Inflammatory macrophage treated with lipopolysaccharide for 1 hour (primary cell): ENCODE data around the gene CCDC187.
A peak's percentile ranks its signal among the peaks of the same experiment; 100 is the strongest.
"Not testable (repeated sequence)": the region's sequence is repeated elsewhere in the genome, so short reads cannot be mapped to it uniquely, and the experiment has no call there.

Experiments used
- DNase-seq, 2 donors: peaks; one replicate each; pipeline ENCODE4 v3.0.0-alpha.2; 2020 to 2022

The CCDC187 gene

DNA sequence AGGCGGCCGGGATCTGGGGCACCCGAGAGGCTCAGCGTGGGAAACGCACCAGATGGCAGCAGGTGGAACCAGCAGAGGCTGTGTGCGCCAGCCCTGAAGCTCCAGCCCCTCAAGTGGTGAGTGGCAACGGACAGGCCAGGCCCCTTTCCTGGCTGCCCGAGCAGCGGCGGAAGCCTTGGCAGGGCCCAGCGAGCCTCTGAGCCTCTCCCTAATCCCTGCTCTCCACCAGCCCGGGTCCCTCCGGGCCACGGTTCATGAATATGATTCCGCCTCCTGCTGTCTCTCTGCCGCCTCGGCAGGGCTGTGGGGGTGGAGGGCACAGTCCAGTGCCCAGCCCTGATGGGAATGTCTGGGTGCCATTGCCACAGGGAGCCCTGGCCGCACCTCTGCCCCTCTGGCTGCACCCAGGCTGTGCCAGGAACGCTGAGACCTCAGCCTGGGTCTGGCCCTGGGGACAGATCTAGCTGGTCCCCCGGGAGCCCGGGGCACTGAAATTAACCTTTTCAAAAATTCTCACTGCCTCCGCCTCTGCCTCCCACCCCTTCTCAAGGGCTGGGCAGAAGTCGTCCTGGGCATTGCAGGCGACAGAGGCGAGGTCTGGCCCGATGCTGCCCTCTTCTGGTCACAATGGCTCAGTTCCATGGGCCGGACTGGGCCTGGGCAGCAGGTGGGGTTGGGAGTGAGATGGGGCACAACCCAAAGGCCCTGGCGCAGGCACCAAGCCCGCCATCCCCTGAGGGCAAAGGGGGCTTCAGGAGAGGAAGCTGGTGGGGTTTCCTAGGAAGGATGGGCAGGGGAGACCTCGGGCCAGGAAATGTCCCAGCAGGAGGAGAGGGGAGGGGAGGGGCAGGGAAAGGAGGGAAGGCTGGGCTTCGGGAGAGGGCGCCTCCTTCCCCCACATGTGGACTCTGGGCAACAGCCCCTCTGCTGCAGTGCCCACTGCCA is 20.3 kb downstream of the CCDC187 start:
- peak; percentile 44 to 82 for DNase-seq

DNA sequence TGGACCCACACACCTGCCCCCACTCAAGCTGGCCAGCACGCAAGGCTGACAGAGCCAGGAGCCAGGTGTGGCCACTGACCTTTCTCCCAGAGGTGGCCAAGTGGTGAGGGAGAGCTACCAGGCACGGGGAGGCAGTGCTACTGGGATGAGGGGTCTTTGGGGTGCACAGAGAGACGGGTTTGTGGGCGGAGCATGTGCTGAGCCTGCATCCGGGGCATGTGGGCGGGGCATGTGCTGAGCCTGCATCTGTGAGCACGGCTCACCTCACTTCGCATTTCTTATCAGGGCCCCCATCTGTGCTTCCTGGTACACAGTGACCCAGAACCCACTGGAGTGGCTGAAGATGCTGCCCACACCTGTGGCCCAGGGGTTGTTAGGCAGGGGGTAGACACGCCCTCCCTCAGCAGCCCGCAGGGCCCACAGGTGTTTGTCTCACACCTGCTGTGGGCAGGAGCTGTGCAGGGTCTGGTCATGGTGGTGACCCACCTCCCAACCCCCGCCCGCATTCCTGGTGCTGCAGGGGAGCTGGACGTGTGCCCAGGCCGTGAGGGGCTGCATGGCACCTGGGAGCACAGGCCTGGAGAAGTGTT is 21.5 kb downstream of the CCDC187 start:
- DNase-seq: no peak

GRCh38 chr9:136281421-136282271 is 22.2 kb downstream of the CCDC187 start:
- no peak for DNase-seq

DNA sequence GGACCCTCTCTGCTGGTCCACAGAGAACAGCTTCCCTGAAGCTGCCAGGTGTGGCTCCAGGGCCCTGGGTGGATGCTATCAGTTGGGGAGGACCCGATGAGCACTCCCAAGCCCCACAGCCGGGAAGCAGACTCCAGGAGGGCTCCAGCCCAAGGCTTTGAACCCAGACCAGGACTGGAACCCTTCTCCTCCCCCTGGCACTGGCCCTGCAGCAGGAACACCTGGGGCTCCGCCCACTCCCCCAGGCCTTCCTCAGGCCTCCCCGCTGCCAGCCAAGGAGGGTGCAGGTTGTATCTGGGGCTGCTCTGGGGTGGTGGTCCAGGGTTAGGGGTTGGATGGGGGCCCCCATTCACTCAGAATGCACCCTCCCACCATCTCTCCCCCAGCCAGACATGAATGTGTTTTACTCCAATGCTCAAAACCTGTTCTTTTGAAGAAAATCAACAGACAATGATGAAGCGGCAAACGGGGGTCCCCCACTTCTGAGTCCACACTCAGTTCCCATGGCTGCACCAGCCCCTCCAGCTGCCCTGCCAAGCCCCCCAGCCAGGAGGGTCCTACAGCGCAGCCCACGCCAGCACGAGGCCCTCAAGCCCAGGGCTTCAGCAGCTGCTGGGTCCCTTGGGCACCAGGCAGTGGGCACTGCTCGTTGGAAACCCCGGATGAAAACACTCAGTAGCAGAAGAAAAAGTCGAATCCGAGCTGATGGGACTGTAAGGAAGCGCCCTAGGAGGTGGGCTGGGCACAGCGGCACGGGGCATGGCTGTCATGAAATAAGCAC is 23.2 kb downstream of the CCDC187 start:
- DNase-seq: no peak

GRCh38 chr9:136279471-136279870 is 24.4 kb downstream of the CCDC187 start:
- no peak for DNase-seq

DNA sequence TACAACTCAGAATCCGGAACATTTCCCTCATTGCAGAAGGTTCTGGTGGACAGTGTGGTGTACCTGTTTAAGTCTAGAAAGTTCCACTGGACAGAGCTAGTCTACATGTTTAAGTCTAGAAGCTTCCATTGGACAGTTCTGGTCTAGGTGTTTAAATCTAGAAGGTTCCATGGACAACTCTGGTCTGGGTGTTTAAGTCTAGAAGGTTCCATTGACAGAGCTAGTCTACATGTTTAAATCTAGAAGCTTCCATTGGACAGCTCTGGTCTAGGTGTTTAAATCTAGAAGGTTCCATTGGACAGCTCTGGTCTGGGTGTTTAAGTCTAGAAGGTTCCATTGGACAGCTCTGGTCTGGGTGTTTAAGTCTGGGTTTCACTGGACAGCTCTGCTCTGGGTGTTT is 25.0 kb downstream of the CCDC187 start:
- no peak for DNase-seq

GRCh38 chr9:136278221-136278620 is 25.7 kb downstream of the CCDC187 start:
- no peak for DNase-seq

GRCh38 chr9:136277746-136278145 is 26.1 kb downstream of the CCDC187 start:
- no peak for DNase-seq

DNA sequence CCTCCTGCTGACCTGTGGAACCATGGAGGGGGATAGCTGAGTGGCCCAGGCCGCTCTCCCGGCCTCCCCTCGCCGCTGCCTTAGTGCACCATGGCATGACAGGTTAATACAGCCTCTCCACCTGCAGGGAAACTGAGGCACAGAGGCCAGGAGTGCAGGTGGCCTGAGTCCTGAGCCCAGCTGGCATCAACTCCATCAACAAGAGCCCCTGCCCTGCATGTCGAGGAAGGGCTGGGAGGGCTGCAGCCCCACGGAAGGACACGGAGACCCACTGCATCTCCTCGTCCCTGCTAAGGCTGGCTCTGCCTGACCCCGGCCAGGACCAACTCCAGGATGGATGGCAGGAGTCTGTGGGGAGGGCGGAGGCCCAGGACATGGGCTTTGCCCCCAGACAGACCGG is 27.2 kb downstream of the CCDC187 start:
- DNase-seq: no peak

DNA sequence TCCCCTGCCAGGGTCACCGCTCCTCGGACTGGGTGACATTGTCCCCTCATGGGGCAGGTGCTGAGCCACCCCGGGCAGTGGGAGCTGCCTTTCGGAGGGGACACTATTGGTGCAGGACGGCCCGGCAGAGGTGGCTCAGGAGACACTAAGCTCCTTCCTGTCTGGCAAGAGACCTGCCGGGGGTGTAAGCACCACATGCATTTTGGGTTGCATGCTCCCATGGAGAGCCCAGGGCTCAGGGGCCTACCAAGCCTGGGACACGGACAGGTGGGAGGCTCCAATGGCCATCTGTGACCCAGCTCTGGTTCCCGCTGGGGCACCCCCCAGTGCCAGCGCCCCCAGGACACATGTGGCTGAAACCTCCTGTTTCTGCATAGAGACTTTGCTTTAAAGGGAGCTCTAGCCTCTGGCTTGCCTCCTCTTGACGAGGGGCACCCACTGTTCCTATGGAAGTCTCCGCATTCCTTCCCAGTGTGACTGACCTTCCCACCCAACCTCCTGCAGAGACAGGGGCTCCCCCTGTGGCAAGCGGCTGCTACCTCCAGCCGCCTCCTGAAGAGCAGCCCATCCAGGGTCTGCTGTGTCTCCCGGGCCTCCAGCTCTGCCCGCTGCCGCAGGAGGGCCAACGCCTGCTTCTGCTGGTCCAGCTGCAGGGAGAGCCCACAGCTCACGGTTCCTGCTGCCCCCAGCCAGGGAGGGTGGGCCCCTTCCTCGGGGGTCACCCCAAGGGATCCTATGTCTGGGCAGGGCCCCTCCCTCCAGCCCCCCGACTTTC is 28.1 kb downstream of the CCDC187 start:
- DNase-seq: no peak

GRCh38 chr9:136274786-136275654 is 28.9 kb downstream of the CCDC187 start:
- DNase-seq: no peak

- no peak for DNase-seq
Measured at GRCh38 chr9:136273921-136274785, 29.7 kb downstream of the CCDC187 start.

DNA sequence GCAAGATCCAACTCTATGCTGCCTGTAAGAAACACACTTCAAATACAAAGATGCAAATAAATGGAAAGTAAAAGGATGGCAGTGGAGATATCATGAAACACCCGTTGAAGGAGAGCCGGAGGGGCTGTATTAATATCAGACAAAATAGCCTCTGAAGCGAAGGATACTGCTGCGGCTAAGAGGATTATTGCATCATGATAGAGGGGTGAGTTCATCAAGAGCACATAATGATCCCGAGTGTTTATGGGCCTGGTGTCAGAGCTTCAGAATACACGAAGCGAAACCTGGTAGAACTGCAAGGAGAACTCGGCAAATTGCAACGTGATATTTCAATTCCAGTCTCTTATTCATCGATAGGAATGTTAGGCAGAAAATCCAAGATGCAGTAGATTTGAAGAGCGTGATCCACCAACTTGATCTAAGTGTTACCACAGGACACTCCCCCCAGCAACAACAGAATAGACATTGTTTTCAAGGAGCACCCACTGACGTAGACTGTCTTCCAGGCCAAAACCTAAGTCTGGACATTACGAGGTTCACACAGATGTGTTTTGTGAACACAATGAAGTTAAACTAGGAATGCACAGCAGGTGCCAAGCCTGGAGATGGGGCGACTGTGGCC is 30.5 kb downstream of the CCDC187 start:
- DNase-seq: no peak

- peak in 1 of 2 donors; percentile 3 for DNase-seq
Measured at GRCh38 chr9:136270173-136270705, 33.7 kb downstream of the CCDC187 start.

- no peak for DNase-seq
Measured at GRCh38 chr9:136268735-136269134, 35.2 kb downstream of the CCDC187 start.

DNA sequence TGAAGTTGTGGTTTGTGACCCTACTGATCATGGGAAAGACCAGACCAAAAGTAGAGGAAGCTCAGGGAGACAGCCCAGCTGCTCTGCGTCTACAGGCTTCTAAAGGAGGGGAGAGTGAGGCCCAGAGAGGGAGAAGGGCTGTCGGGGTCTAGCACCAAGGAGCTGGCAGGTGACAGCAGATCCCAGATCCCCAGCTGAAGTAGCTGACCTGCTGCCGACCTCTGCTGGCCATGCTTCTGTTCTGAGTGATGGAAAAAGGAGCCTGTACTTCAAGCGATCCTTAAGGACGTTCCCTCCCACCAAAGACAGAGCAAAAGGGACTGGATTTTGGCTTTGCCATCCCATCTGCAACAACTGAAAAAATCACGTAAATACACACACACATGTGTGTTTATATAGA is 35.6 kb downstream of the CCDC187 start:
- DNase-seq: no peak

GRCh38 chr9:136267261-136268111 is 36.4 kb downstream of the CCDC187 start:
- peak; percentile 65 to 82 for DNase-seq

- DNase-seq: not testable (repeated sequence)
Measured at GRCh38 chr9:136266641-136267040, 37.3 kb downstream of the CCDC187 start.
